Keratinocyte (primary cell): Measurements from ENCODE around the gene TLE1. TPM values are rescaled to one million over a fixed set of nuclear protein-coding genes. Genes with fewer than 3 reads are reported as not detected.

Experiments used
- DNase-seq: peaks from one replicate; pipeline ENCODE4 v3.0.0-alpha.2; 2011; ENCODE audit warnings: low read depth, missing footprints, low spot score
- FAIRE-seq: peaks from 2 replicates; lab custom pipeline; 2011; peaks lifted over from hg19 to GRCh38; lab: Jason Lieb, UNC
- H2AFZ ChIP-seq: 2 replicates; pipeline ENCODE4 v1.6.0; 2012; ENCODE audit warnings: low read length, control low read depth, inconsistent platforms; ENCODE audit not compliant: control insufficient read depth
- H3K27ac ChIP-seq: 2 replicates; pipeline ENCODE4 v1.5.1; 2011; ENCODE audit warnings: low read length; ENCODE audit not compliant: control insufficient read depth, insufficient read depth
- H3K27me3 ChIP-seq: 3 replicates; pipeline ENCODE4 v1.6.0; 2011; ENCODE audit warnings: low read length; ENCODE audit not compliant: control insufficient read depth, insufficient read depth; ENCODE audit errors: extremely low read depth
- H3K36me3 ChIP-seq, 2 experiments: 2 replicates in 1 of 2; 3 replicates in 1 of 2; pipeline ENCODE4 v1.5.1; 2011; ENCODE audit warnings: low read length in 2 of 2, mild to moderate bottlenecking in 1 of 2; ENCODE audit not compliant: control insufficient read depth in 2 of 2, insufficient read depth in 2 of 2; ENCODE audit errors: extremely low read depth in 1 of 2
- H3K4me1 ChIP-seq: 3 replicates; pipeline ENCODE4 v1.5.1; 2011; ENCODE audit warnings: low read length; ENCODE audit not compliant: control insufficient read depth, insufficient read depth; ENCODE audit errors: extremely low read depth
- H3K4me2 ChIP-seq: 3 replicates; pipeline ENCODE4 v1.6.0; 2011; ENCODE audit warnings: low read depth, low read length; ENCODE audit not compliant: control insufficient read depth, insufficient read depth; ENCODE audit errors: extremely low read depth
- H3K4me3 ChIP-seq, 3 experiments: fragments of 200-600 bp in 1 of 3; sonication (generic) in 1 of 3; 2 replicates in 2 of 3; 3 replicates in 1 of 3; pipeline ENCODE4 v1.5.1; 2011 to 2016; ENCODE audit warnings: low read length in 3 of 3, mild to moderate bottlenecking in 3 of 3, control low read depth in 2 of 3, inconsistent platforms in 1 of 3, low read depth in 1 of 3, mixed read lengths in 1 of 3, mixed run types in 1 of 3, moderate library complexity in 1 of 3; ENCODE audit not compliant: control insufficient read depth in 2 of 3, insufficient read depth in 2 of 3; ENCODE audit errors: extremely low read depth in 1 of 3
- H3K79me2 ChIP-seq: 2 replicates; pipeline ENCODE4 v1.6.0; 2012; ENCODE audit warnings: low read length; ENCODE audit not compliant: control insufficient read depth, insufficient read depth
- H3K9ac ChIP-seq: 3 replicates; pipeline ENCODE4 v1.6.0; 2011; ENCODE audit warnings: low read length; ENCODE audit not compliant: control insufficient read depth, insufficient read depth; ENCODE audit errors: extremely low read depth
- H3K9me1 ChIP-seq: 3 replicates; pipeline ENCODE4 v1.6.0; 2011; ENCODE audit warnings: low read length; ENCODE audit not compliant: control insufficient read depth, insufficient read depth; ENCODE audit errors: extremely low read depth
- H3K9me3 ChIP-seq: 2 replicates; pipeline ENCODE4 v1.5.1; 2012; ENCODE audit warnings: low read depth, low read length; ENCODE audit not compliant: control insufficient read depth
- H4K20me1 ChIP-seq: 3 replicates; pipeline ENCODE4 v1.6.0; 2011; ENCODE audit warnings: low read length; ENCODE audit not compliant: control insufficient read depth, insufficient read depth; ENCODE audit errors: extremely low read depth
- EZH2 ChIP-seq: IDR thresholded peaks from one replicate; pipeline ENCODE4 v1.6.1; 2012; ENCODE audit warnings: inconsistent platforms, mild to moderate bottlenecking, low read length, moderate library complexity
- dilution Hi-C: fragments of 300-500 bp; cut with MboI; formaldehyde crosslinking; loops from one replicate; pipeline ENCODE4 v1.7.0; 2020; ENCODE audit warnings: low sequenced_read_pairs; ENCODE audit not compliant: extremely low pct_ligation_motif_present
- polyA plus RNA-seq, 5 experiments: library from polyadenylated mRNA; depleted of rRNA in 3 of 5; stranded (reverse) in 3 of 5; stranded (forward) in 1 of 5; unstranded in 1 of 5; fragments of >200 nt; gene quantifications; 1 replicate in 1 of 5; 2 replicates in 3 of 5; 3 replicates in 1 of 5; pipeline versions ENCODE4 v1.2.1 to v1.2.3, GENCODE V29; 2011 to 2012; ENCODE audit warnings: missing spikeins in 2 of 5, low read depth in 1 of 5, low replicate concordance in 1 of 5
- TF ChIP-seq, protein P1 (sequence below), 3 experiments: IDR thresholded peaks in 1 of 3; conservative IDR thresholded peaks in 1 of 3; optimal IDR thresholded peaks in 1 of 3; 2 replicates in 2 of 3; 3 replicates in 1 of 3; pipeline versions ENCODE3 to v1.5.1; 2011; ENCODE audit warnings: low read length in 3 of 3, mild to moderate bottlenecking in 3 of 3, moderate library complexity in 2 of 3, control low read depth in 1 of 3, inconsistent platforms in 1 of 3; ENCODE audit not compliant: insufficient read depth in 2 of 3; ENCODE audit errors: extremely low read depth in 1 of 3

TLE1 gene
- polyA plus RNA-seq, 1 donor (not counting 4 experiments of a cell fraction or from before 2014, with no cell fraction given): 29.6 TPM

DNA sequence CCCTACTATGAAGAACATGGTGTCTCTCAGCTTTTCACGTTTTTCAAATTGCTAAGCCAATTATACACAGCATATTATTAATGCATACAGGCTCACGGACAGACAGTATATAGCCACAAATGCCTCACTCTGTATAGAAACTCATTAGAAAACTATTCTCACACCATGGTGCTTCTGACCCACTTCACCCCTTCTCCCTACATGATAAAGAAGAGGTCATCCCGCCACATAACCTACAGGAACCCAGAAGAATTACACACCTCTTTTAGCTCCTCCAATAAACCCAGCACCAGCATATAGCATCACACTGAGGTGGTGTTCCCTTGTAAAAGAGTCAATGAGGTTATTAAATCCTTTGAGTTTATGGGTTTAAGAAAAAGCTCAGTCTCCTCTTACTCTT is 5.6 kb downstream of the TLE1 start:
- Histone ChIP-seq H3K4me3 (no peak overlapping the region), H3K27ac (no peak overlapping the region), H3K4me1 (peaks cover 31% of the 10 kb centered on the region), H3K9me3 (no peaks in the 10 kb centered on the region), H3K9me1 (no peaks in the 10 kb centered on the region), H3K4me2 (no peak overlapping the region), H3K36me3 (peaks cover 0 to 5% of the 10 kb centered on the region in 2 experiments), H2AFZ (no peak overlapping the region), H3K9ac (no peak overlapping the region), H4K20me1 (peaks cover 6% of the 10 kb centered on the region), H3K27me3 (no peaks in the 10 kb centered on the region), H3K79me2 (peaks cover 97% of the 10 kb centered on the region)
- dilution Hi-C loops: no loop called here
- DNase-seq (no peak), FAIRE-seq (no peak)
- TF ChIP-seq, protein P1, sequence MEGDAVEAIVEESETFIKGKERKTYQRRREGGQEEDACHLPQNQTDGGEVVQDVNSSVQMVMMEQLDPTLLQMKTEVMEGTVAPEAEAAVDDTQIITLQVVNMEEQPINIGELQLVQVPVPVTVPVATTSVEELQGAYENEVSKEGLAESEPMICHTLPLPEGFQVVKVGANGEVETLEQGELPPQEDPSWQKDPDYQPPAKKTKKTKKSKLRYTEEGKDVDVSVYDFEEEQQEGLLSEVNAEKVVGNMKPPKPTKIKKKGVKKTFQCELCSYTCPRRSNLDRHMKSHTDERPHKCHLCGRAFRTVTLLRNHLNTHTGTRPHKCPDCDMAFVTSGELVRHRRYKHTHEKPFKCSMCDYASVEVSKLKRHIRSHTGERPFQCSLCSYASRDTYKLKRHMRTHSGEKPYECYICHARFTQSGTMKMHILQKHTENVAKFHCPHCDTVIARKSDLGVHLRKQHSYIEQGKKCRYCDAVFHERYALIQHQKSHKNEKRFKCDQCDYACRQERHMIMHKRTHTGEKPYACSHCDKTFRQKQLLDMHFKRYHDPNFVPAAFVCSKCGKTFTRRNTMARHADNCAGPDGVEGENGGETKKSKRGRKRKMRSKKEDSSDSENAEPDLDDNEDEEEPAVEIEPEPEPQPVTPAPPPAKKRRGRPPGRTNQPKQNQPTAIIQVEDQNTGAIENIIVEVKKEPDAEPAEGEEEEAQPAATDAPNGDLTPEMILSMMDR (optimal IDR thresholded peaks at IDR 0.05 in 1 of 3, IDR thresholded peaks at IDR 0.05 in 1 of 3, conservative IDR thresholded peaks at IDR 0.05 in 1 of 3; ENCODE audit: extremely low read depth in 1 of 3, insufficient read depth in 2 of 3, low read length in 3 of 3): no peak
- TF ChIP-seq EZH2: no peak

DNA sequence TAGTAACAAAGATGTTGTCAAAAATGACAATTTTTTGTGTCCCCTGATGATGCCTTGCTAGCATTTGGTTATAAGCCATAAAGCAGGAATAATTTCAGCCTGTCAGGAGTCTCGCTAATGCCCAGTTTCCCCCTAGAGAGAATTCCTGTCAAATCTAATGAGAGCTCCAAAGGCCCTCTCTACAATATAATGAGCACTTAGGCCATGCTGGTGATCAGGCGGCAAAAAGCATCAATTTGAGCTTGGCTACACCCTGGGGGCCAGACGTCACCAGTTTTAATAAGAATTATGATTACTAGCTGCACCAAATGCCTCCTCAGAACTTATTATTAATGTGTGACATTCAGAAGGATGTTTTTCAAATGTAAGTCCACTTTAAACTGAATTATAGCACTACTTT is 6.1 kb downstream of the TLE1 start:
- Histone ChIP-seq H3K4me2 (no peak overlapping the region), H3K9me1 (no peaks in the 10 kb centered on the region), H3K4me1 (peaks cover 31% of the 10 kb centered on the region), H3K36me3 (peaks cover 0 to 5% of the 10 kb centered on the region in 2 experiments), H3K9ac (no peak overlapping the region), H3K4me3 (no peak overlapping the region), H3K79me2 (peaks cover 97% of the 10 kb centered on the region), H3K27me3 (no peaks in the 10 kb centered on the region), H4K20me1 (peaks cover 6% of the 10 kb centered on the region), H3K9me3 (no peaks in the 10 kb centered on the region), H3K27ac (no peak overlapping the region), H2AFZ (no peak overlapping the region)
- TF ChIP-seq, protein P1 (optimal IDR thresholded peaks at IDR 0.05 in 1 of 3, IDR thresholded peaks at IDR 0.05 in 1 of 3, conservative IDR thresholded peaks at IDR 0.05 in 1 of 3; ENCODE audit: extremely low read depth in 1 of 3, insufficient read depth in 2 of 3, low read length in 3 of 3): no peak
- no peak for TF ChIP-seq EZH2
- FAIRE-seq: no peak
- DNase-seq: no peak
- dilution Hi-C loops: no loop called here
